NCI-H1694 (cell line): Measurements from ENCODE around the gene OR10A5.
"Not testable (repeated sequence)": the region's sequence is repeated elsewhere in the genome, so short reads cannot be mapped to it uniquely, and the experiment has no call there.

ENCODE experiments used
- DNase-seq: peaks from one replicate; lab custom pipeline; 2025; lab: John Stamatoyannopoulos, UW

OR10A5 gene

GRCh38 chr11:6876325-6876724 lies 30.8 kb downstream of the OR10A5 start, which contains the start of gene OR10A4:
Gene OR10A4 (plus strand): TSS chr11:6876625. CDS start chr11:6876648, 23 bp downstream.
- no peak for DNase-seq

GRCh38 chr11:6876914-6877313 lies 31.4 kb downstream of the OR10A5 start:
- DNase-seq, result no peak

DNA sequence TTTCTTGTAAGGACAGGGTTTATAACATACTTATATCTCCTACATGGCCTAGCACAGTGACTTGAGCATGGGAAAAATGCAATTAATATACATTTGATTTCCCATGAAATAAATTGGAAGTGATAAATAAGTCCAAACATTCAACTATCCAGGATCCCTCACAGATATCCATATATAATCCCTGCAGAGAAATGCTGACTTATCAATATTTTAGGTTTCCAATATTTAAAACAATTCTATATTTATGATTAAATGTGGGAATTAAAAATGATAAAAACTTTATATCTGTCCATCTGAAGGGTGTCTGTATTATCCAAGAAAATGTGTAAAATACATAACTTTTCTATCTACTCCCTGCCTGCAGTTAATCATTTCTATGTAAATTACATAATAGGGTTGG lies 37.3 kb downstream of the OR10A5 start:
- no peak for DNase-seq

GRCh38 chr11:6887711-6888110 lies 42.2 kb downstream of the OR10A5 start:
- DNase-seq, result not testable (repeated sequence)

DNA sequence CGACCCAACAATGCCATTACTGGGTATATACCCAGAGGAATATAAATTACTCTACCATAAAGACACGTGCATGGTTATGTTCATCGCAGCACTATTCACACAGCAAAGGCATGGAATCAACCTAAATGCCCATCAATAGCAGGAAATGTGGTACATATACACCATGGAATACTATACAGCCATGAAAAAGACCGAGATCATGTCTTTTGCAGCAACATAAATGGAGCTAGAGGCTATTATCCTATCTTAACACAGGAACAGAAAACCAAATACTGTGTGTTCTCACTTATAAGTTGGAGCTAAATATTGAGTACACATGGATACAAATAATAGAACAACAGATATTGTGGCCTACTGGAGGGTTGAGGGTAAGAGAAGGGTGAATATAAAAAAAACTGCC lies 43.3 kb downstream of the OR10A5 start:
- no peak for DNase-seq

- no peak for DNase-seq
These were observed 44.4 kb downstream of the OR10A5 start for GRCh38 chr11:6889835-6890234.

- no peak for DNase-seq
These were observed 46.9 kb downstream of the OR10A5 start, which contains the start of gene OR2D2 for GRCh38 chr11:6892400-6892799. Gene OR2D2 (minus strand): TSS chr11:6892500. CDS start chr11:6892500, 0 bp downstream.

DNA sequence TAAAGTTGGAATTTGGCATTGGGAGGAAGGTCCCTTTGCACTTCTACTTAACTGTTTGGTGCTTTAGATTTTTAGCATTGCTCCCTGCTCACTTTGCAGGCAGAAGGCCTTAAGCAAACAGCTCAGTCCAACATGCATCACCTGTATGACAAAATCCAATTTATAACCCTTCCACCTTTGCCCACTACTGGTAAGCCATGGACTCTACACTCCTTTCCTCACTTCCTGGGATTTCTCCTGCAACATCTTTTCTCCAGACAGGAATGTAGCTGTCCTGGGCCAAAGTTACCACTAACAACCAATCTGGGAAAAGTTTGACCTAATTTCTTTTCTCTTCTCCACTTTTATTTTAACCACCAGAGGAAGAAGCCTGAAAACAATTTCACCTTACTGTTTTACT lies 48.6 kb downstream of the OR10A5 start:
- no peak for DNase-seq

DNA sequence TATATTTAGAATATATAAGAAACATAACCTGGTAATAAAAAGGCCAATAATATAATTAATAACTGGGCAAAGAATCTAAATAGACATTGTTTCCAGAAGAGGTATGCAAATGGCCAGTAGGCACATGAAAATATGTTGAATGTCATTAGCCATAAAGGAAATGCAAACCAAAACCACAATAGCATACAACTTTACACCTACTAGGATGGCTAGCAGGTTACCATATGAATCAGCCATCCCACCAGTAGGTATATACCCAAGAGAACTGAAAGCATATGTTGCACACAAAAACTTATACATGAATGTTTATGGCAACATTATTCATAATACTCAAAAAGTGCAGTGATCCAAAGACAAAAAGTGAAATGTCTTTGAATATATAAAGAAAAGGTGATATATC lies 49.5 kb downstream of the OR10A5 start:
- no peak for DNase-seq
